Fibroblast of lung (primary cell): Measurements from ENCODE around the gene STX8.

Experiments
- EZH2 ChIP-seq: IDR thresholded peaks from 2 replicates; pipeline ENCODE4 v1.5.1; 2012; ENCODE audit warnings: low read length, control low read depth, mild to moderate bottlenecking; ENCODE audit errors: missing control alignments
- TF ChIP-seq, protein P1 (sequence below), 2 donors: IDR thresholded peaks in 1 of 2; conservative IDR thresholded peaks in 1 of 2; 1 replicate in 1 of 2; 2 replicates in 1 of 2; pipeline ENCODE4 v1.5.1; 2011 to 2012; ENCODE audit warnings: low read length in 2 of 2, control low read depth in 1 of 2, inconsistent platforms in 1 of 2, low read depth in 1 of 2, mild to moderate bottlenecking in 1 of 2

DNA sequence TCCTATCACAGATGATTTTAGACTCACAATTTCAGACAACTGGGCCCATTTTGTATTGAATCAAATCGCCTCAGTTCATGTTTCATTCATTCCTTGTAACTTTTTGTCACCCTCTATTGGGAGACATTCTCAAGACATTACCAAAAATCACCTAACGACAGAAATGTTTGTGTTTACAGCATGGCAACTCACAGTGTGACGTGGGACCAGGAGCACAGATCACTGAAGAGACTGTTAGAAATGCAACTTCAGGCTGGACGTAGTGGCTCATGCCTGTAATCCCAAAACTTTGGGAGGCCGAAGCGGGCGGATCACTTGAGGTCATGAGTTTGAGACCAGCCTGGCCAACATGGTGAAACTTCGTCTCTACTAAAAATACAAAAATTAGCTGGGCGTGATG is 304.7 kb downstream of the STX8 start:
- no peak for TF ChIP-seq EZH2
- TF ChIP-seq, protein P1, sequence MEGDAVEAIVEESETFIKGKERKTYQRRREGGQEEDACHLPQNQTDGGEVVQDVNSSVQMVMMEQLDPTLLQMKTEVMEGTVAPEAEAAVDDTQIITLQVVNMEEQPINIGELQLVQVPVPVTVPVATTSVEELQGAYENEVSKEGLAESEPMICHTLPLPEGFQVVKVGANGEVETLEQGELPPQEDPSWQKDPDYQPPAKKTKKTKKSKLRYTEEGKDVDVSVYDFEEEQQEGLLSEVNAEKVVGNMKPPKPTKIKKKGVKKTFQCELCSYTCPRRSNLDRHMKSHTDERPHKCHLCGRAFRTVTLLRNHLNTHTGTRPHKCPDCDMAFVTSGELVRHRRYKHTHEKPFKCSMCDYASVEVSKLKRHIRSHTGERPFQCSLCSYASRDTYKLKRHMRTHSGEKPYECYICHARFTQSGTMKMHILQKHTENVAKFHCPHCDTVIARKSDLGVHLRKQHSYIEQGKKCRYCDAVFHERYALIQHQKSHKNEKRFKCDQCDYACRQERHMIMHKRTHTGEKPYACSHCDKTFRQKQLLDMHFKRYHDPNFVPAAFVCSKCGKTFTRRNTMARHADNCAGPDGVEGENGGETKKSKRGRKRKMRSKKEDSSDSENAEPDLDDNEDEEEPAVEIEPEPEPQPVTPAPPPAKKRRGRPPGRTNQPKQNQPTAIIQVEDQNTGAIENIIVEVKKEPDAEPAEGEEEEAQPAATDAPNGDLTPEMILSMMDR (conservative IDR thresholded peaks at IDR 0.05 in 1 of 2, IDR thresholded peaks at IDR 0.05 in 1 of 2; ENCODE audit: low read depth in 1 of 2, low read length in 2 of 2): no peak
